ENCODE data around the gene SMCO3.

SMCO3 gene

DNA sequence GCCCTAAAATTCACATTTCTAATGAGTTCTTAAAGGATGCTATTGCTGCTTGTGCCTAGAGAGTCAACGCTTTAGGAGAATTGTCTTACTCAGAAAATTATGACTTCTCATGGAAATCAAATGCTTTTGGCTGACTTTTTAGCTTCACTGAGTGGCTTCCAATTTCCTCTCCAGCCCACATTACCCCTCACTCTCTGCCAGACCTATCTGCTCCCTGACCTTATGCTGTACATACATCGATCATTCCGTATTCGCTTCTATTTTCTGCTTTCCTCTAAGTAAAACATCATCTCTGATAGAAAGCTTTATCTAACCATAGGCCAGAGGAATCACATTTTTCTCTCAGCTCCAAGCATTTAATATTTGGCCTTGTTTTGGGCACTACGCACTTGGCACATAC lies 12.5 kb upstream of the SMCO3 start:
- no peak for DNase-seq

DNA sequence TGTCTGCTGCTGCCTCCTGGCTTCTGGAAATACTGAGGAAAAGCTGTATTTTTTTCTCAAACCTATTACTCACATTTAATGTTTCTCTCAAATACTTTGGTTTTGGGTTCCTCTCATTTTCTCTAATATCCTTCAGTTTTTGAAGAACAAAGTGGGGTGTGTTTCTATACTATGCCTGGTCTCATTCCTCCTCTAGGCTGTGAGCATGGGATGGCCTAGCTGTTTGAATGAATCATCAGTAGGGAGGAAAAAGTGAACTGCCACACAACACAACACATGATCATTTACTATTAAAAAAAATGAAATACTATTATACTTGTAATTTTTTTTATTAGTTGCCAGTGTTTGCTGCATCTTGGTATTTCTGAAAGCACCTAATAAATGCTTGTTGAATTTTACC lies 11.3 kb upstream of the SMCO3 start:
- no peak for DNase-seq

DNA sequence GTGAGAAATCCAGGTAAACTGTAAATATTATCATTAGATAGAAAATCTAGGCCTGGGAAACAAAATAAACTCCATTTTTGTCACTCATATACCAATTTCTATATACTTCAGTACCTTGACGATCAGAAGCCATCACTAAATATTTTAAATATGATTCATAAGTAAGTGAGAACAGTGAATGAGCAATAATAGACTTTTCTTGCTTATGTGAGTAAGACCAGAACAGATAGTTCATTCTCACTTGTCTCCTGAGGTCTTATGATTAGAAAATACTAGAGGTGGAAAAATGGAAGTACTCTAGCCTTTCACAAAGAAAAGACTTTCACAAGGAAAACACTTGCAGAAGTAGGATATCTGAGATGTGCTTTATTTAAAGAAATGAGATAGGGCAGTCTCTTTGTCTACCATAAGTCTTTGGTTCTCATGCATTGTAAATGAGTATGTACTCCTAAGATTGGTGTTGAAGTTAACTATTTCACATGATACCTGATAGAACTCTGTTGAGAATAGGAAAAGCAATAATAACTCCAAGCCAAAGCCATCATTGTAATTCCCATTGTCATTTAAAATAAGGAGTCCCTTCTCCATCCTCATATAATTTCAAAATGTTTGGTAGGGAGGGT lies 10.1 kb upstream of the SMCO3 start:
- no peak for DNase-seq

DNA sequence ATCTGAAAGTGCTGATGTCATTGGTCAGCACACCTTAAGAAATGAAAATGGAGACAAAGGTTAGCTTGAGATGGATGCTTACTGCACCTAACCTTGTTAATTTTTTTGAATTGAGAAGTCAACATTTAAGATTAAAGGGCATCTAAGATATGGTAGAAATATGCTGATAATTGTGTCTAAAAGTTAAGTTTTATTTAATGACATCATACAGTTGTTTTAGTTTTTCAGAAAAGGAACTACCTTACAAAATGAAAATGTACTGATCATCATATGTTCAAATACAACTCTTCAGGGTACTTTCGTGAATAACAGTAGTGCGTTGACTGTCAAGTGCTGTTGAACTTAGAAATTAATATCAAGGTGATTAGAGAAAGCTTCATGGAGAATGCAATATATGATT lies 2.5 kb downstream of the SMCO3 start:
- DNase-seq: no peak

DNA sequence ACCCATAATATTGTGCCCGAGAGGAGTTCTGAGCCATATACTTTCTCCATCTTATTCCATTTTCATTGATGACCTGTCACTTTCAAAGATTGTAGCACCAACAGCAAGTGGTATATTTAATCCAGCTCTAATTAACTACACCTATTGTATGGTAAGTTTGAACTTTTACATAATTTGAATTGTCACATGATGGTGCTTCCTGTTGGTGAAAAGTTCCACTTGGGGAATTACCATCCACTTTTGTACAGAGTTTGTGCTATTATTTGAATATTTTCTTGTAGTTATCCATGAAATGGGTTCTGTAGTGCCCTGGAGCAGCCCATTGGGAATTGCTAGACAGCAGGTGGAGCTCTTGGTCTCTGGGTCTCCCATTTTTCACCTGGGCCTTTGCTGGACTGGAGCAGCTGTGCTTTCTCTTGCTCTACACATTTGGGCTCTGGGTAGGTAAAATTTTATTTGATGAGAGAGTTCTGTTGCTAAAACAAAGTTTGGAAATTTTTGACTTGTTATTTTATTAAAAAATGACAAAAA lies 3.0 kb downstream of the SMCO3 start:
- DNase-seq: peak in 1 of 6 experiments; percentile 9

DNA sequence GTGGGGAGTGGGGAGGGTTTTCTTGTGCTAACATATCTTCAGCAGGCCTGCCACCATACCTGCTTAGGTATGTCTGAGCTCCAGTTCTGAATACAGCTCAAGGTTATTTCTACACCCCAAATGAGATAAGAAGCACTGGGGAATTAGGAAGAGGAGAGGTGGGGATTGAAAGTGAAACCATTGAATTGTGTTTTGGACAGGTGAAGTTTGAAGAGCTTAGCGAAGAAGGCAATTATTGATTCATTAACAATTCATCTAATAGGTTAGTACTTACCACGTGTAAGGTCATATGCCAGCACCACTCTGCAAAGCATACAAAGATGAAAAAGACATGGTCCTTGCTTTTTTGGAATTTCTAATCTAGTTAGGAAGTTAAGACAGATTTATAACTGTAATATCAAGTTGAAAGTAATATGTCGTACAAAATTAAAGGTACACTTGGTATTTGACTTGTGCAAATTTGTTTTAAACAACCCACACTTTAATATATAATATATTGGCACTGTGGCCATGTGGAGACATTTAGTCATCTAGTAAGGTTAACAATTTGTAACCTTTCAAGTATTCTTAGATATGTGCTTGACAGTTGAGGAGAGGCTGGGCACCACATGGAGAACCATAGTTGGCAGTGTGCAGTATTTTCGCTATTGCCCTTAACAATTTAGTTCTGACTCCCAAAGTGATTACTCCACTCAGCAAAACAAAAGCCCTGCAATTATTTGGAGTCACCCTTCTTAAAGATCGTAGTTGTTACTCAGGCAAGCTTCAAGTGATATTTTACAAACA lies 3.6 kb downstream of the SMCO3 start:
- no peak for DNase-seq

DNA sequence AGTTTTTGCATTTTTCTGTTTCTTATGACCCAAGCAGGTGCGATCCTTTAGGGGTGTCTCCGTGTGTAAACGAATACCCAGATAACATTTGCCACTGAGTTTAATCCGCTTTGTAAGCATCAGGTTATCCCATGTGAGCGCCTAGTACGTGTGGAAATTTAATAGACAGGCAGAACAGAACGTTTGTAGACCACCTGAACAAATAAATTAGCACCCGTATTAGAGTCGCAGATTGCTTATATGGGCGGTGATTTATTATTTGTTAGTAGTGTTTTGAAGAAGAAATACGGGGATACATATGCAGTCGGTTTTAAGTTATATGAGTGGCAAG lies 10.2 kb downstream of the SMCO3 start:
- DNase-seq: no peak

DNA sequence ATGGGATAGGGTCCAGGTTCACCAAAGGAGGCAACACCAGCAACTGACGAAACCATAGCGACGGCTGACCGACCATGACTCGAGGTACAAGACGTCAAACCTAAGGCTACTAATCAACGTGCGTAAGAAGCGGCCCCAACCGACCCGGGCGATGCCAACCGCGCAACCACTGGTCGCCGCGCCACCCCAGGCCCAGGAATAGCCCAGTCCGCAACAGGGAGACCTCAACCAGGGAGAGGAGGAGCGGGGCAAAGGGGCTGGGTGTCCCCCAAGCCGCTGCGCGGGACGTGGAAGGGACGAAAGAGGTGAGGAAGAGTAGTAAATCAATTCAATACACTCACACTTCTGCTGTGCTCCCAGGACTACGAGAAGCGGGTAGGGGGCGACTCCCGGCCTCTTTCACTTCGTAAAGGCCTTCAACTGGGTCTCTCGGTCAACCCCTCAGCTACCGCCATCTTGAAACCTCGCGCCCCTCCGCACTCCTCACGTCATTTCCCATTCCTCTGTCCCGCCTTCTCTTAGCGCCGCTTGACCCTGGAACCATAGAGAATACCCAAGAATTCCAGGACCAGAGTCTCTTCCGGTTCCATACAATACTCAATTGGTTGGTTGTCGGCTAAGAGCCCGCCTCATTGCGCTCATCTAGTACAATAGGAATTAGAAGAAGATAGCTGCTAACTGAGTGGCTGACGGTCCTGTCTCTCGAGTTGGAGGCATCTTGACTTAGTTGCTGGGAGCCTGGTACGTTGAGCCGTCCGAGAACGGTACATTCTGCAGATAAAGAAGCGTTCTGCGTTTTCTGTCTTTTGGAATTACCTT lies 10.8 kb downstream of the SMCO3 start, which contains the start of the genes C12orf60 and WBP11:
Gene C12orf60 (plus strand): TSS at position 660 of the 819 bp plus-strand sequence. CDS start 19,266 bp downstream, outside the sequence.
Gene WBP11 (minus strand): TSS at position 468 of the 819 bp plus-strand sequence. CDS start 2,095 bp downstream, outside the sequence.
- peak; percentile 74 to 92 (median 90) for DNase-seq

DNA sequence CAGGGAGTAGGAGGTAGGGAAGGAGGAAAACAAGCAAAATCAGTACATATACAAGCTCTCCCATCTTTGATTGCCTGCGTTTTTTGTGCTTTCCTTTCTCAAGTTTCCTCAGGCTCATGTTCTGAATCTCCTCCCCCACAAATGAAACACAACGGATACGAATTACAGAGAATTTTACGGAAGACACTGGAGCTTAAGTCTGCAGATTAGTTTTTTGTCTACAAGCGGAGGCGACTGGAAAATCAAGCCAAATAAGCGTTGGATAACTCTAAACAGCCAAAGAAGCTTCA lies 11.3 kb downstream of the SMCO3 start:
- DNase-seq: peak in 1 of 6 experiments; percentile 37

DNA sequence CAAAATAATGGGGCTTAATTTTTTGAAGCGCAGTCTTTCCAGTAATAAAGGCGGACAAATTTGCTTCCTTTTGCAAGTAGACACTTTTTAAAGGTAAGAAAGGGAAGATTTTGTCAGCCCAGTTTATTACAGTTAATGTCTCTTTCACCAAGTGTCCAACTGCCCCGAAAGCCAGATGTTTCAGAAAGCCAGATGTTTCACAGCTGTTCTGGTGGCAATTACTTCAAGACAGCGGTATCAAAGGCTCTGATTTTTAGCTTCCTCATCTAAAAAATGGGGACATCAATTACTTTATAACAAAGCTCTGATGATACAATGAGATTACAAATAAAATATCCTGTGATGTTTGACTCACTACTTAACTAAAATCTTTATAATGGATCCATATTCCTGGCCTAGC lies 11.7 kb downstream of the SMCO3 start:
- no peak for DNase-seq

DNA sequence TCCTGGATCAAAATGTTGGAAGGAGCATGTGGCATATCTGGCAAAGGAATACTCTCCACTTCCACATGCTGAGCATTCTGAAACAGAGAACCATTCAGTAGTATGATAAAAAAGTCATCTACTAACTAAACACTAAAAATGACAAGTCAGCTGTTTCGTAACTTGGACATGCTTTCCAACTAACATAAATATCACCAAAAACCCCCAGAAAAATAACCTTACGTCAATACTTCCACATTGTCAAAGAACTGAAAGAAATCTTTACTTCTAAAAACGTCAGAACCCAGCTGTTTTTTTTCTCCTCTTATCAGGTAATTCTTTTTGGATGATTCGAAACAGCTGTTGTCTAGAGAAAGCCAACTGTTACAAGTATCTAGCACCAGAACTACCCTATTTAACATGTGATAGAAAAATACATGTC lies 18.9 kb downstream of the SMCO3 start:
- no peak for DNase-seq

DNA sequence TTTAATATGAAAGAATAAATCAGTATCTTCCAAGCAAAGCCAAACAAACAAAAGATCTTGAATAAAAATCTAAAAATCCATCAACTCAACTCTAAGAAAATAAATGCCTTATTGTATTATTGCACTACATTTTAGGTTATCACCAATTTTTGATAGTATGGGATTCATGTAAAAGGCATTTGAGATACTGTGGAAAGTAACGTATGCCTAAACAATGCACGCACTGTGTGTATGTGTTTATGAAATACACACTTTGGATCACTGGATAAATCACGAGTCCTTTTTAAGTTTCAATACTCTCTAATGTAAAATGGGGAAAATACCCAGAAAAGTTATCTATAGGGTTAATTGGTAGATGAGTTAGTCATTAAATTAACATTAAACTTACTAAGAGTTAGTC lies 28.4 kb downstream of the SMCO3 start:
- no peak for DNase-seq

DNA sequence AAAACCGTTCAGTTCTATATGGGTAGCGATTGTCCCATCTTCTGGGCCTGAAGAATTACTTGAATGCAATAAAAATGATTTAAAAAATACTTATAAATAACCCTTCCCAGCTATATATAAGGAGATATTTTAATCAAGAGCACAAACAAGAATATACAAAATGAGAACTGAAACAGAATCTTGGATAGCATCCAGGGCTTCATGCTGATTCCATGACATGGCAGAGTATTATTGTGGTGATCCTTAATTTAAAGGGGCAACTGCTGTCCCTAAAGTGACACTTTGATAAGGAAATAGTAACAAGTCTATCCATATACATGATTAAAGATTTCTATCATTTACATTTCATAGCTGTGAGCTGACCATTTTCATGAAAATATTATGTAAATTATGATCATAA lies 29.5 kb downstream of the SMCO3 start:
- DNase-seq: no peak

DNA sequence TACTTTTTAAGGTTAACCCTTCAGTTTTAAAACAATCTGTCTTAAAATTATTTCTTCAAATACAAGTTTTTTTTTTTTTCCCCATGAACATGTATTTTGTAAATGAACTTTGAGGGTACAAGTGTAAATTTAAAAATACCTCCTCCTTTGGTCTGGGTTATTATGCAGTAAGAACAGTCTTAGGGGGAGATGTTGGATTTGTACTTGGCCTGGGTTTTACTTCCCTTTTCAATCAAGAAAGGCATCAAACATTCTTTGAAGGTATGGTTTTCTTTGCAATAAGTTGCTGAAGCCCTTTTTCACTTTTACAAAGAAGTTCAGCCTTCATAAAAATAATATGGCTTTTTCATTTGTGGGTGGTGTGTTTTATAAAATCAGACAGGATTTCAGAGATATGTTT lies 31.2 kb downstream of the SMCO3 start:
- no peak for DNase-seq

DNA sequence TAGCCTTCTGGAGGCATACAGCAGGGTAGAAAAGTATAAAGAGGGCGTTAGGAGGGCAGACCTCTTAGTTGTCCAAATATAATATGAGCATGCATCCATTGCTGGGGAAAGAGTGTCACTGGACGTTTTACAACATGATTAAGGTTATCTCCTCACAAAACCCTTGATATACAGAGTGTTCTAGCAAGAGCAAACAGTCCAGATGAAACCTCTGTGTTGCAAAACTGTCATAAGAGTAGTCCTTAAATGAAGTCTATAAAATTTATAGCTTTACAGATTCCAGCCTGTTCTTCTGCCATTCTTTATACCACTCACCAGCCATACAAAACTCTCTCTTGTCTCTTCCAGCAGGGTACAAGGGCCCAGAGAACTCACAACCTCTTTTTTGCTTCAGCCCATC lies 32.4 kb downstream of the SMCO3 start:
- no peak for DNase-seq

DNA sequence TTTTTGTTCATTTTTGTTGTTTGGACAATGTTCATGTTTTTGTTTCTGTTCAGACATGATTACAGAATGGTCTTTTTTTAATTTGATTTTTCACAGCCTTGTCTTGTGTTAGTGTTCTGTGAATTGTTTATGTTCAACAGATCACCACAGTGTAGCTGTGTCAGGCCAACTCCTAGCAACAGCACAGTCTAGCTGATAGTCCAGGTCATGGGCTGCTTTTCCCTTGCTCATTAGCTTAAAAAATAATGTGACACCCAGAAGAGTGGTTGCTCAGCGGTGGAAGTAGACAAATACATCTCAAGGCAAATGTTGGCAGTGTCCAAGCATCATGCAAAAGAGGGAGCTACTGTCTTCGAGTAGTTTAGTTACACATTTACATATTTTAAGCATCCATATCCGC lies 33.1 kb downstream of the SMCO3 start:
- DNase-seq: no peak

DNA sequence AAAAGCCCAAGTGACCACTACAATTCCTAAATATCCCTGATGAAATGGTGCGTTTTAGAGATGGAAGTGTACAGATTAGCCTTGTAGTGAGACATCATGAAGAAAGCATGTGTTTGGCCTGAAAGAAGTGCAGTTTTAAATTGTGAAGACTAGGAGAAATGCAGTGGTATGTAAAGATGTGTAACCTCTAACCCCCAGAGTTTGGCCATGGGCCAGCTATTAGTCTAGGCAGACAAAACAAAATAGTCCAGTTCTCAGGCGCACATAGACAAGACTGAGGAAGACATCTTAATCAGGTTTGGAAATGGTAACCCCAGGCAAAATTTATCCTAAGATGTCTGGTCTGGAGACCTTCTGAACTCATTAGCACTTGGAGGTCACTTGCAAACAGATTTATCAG lies 34.1 kb downstream of the SMCO3 start:
- DNase-seq: no peak

DNA sequence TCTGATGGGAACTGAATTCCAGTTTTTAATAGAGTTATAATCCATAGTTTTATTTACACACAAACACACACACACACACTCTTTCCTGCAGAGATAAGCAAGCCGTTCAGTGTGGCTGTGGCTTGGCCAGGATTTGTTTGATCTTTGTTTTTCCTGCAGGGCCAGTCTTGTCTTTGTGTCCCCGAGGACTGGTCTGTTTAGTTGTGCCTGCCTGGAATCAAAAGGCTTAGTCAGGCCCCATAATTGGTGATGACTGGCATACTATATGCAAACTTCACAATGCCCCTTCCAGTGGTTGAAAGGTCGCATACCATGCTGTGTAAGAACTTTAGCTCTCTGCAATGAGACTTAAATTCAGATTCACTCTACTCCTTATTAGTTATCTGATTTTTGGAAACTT lies 36.7 kb downstream of the SMCO3 start:
- no peak for DNase-seq

DNA sequence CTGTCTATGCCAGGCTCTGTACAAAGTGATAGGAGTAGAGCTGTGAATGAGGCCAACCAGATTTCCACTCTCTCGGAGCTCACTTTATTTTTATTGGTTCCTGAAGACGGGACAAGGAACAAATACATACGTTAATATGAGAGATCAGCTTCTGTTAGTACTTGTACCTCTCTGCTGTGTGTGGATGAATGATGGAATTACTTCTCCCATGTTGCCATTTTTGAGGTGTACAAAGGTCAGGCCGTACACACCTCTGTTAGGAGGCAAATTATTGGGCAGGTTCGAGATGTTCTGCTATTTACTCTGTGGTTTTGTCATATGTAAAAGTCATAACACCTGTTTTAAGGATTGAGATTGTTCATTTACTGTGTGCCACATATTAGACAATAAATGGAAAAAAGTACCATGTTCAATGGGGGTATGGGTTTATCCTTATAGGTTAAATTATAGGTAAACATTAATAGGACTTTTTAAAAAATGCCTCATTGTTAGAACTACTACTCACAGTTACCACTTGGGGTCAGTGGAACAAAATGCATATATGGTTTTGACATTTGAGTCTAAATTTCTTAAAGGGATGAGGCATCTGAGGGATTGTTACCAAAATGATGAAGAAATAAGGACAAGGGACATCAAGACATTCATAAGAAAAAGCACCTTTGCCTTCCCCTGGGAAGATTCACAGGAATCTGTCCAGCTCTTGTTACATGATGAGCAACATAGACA lies 37.6 kb downstream of the SMCO3 start:
- DNase-seq: peak in 2 of 6 experiments; percentile 7 to 24

DNA sequence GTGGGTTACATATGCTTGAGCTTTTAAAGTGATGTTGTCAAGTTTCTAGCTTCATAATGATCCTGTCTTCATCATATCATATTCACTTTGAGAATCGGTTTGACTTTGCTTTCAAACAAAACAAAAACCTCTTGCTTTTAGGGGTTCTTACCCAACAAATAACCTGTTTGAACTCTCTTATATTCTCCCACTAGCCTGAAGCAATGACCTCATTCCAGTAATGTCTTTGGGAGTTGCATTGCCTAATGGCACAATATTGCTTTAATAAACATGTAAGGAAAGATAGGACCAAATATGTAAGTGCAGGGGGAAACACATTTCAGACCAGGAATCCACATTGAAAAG lies 38.4 kb downstream of the SMCO3 start:
- DNase-seq: no peak

DNA sequence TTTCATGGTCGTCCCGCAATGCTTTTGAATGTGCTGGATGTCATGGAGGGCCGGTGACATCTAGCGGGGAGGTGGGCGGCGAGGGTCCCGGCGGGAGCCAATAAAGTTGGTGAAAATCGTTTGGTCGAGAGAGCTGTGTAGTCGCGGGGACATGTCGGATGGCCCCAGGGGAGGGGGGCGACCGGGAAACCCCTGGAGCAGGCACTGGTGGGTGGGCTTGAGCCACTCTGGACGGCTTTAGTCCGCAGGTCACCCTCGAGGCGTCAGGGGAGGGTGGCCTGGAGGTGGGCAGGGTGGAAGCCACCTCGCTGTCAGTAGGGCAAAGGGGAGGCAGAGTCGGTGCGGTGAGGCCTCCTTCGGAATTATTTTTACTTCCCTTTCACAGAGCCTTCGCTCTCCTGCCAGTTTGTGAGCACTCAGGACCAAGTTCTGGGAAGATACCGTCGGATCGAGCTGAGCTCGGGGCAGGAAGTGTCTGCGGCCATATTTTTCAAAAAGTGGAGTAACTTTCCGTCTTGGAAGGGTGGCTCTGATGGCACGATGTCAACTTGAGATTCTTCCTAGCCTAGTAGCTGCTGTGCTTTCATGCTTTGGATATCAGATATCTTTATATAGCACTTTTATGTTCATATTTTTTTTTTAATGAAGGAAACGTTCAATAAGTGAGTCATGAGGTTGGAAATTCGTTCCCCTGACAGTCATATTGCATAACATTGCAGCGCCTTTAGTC lies 38.9 kb downstream of the SMCO3 start:
- peak in 5 of 6 experiments; percentile 7 to 57 (median 34) for DNase-seq
